CD4-positive, alpha-beta T cell treated with Interleukin-4 for 4 hours (primary cell): ENCODE data around the gene FBN3.
A peak's percentile ranks its signal among the peaks of the same experiment; 100 is the strongest.

ENCODE experiments used
- DNase-seq: peaks from one replicate; pipeline ENCODE4 v3.0.0-alpha.2; 2020

Gene FBN3

DNA sequence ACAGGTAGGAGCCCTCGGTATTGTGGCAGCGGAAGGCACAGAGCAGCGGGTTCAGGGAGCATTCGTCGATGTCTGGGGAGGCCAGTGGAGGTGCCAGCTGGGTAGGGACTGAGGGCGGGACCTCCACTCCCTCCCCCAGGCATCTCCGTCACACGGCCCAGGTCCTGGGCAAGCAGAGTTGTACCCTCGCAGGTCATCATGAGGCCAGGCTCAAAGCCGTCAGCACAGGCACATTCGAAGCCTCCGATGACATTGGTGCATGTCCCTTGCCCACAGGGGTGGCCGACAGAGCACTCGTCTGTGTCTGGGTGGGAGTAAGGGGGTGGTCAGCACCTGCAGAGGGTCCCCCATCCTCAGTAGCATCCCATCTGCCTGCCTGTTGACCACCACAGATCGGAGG, 61.5 kb downstream of the FBN3 start:
- no peak for DNase-seq

DNA sequence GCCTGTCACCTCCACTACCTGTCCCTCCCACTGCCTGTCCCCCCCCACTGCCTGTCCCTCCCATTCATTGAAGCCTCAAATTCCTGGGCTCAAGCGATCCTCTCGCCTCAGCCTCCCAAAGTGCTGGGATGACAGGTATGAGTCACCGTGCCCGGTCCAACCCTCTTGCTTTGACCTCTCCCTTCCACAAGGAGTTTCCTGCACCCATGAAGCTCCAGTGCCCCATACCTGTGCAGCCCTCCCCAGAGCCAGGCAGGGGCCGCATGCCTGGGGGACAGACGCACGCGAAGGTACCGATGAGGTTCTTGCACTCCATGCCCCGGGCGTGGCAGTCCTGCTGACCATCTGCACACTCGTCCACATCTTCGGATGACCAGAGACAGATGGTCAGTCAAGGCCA, 62.5 kb downstream of the FBN3 start:
- no peak for DNase-seq

DNA sequence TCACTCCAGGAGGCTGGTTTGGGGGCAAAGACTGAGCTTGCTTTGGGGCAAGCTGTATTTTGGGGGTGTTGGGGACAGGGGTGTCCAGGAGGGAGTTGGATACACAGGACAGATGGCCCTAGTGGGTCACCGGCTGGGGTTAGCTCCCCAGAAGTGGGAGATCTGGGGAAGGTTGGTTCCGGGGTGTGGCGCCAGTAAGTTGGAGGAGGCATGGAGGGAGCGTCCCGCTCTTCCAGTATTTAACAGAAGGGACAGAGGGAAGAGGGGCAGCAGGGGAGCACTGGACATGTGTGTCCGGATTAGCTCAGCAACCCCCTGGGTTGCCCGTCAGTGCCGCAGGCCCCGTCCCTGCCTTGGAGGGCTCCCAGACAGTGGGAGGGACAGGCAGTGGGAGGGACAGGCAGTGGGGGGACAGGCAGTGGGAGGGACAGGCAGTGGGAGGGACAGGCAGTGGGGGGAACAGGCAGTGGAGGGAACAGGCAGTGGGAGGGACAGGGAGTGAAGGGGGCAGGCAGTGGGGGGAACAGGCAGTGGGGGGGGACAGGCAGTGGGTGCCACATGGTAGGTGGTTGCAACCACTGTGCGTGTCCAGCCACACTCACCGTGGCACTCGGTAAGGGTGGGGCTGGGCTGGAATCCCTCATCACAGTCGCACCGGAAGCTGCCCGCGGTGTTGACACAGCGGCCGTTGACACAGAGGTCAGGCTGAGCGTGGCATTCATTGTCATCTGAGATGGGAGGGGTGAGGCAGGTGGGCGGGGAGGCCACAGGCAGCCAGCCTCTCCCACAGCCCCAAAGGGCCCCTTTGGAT, 63.6 kb downstream of the FBN3 start:
- no peak for DNase-seq

DNA sequence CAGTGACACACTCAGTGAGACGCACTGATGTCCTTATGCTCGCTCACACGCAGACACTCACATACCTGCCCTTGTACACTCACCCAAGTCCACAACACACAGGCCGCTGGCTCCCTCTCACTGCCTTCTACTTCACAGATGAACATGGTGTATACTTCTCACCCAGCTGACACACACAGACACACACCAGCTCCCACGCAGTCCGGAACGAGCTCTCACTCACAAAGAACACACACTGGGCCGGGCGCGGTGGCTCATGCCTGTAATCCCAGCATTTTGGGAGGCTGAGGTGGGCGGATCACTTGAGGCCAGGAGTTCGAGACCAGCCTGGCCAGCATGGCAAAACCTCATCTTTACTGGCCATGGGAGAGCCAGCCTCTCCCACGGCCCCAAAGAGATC, 65.2 kb downstream of the FBN3 start:
- DNase-seq, result no peak

DNA sequence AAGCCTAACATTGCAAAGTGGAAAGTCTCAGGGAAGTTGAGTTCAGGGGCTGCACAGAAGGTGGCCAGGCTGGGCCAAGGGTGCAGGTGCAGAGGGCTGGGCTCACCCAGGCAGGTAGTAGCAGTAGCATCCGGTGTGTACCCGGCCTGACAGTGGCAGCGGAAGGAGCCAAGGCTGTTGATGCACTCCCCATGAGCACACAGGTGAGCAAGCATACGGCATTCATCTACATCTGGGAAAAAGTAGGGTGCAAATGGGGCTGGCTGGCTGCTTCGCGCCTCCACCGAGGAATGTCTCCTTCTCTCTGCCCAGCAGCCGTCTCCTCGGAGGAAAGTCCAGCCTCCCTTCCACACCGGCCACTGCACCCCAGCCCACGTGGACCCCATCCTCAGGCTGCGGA, 66.3 kb downstream of the FBN3 start:
- DNase-seq, result no peak

DNA sequence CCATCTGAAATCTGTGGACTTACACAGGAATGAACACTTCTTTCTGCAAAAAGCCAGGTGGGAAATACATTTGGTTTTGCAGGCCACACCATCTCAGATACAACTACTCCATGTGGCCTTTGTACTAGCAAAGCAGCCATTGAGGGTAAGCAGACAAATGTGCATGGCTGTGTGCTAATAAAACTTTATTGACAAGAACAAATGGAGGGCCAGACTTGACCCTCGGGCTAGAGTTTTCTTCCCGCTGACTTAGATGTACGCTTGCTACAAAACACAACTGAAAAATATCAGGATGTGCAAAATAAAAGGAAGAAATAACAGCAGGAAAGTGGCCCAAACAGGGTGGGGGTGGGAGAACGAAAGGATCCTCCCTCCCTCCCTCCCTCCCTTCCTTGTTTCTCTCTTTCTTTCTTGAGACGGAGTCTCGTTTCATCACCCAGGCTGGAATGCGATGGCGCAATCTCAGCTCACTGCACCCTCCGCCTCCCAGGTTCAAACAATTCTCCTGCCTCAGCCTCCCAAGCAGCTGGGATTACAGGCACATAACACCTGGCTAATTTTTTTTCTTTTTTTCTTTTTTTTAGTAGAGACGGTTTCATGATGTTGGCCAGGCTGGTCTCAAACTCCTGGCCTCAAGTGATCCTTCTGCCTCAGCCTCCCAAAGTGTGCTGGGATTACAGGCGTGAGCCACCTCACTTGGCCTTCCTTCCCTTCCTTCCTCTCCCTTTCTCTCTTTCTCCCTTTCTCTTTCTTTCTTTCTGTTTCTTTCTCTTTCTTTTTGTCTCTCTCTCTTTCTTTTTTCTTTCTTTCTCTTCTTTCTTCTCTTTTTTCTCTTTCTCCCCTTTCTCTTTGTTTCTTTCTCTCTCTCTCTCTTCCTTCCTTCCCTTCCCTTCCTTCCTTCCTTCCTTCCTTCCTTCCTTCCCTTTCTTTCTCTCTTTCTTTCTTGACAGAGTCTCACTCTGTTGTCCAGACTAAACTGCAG, 67.5 kb downstream of the FBN3 start:
- no peak for DNase-seq

DNA sequence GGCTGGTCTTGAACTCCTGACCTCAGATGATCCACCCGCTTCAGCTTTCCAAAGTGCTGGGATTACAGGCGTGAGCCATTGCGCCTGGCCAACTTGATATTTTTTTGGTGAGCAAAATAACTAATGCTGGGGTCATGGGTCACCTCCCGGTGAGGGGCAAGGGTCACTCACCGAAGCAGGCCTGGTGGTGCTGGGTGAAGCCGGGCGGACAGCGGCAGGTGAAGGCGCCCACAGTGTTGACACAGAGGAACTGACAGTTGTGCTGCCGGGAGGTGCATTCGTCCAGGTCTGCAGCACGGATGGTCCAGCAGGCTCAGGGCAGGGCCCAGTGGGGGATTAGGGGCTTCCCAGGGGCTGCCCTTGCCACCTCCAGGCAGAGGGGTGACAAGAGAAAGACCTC, 68.6 kb downstream of the FBN3 start:
- DNase-seq, result no peak

DNA sequence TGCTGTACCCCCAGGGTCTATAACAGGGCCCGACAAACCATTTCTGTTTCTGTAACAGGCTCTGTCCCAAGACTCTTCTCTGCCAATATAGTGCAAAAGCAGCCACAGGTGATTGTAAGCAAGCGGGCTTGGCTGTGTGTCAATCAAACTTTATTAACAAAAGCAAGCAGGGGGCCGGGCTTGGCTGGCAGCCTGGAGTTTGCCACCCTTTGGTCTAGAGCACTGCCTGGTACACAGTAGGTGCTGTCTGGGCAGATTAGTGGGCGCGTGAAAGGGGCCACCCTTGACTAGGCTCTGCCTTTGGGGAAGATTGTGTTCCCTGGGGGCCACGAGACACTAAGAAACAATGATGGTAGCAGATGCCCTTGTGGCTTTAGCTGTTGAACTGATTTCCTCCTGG, 69.4 kb downstream of the FBN3 start:
- DNase-seq, result no peak

DNA sequence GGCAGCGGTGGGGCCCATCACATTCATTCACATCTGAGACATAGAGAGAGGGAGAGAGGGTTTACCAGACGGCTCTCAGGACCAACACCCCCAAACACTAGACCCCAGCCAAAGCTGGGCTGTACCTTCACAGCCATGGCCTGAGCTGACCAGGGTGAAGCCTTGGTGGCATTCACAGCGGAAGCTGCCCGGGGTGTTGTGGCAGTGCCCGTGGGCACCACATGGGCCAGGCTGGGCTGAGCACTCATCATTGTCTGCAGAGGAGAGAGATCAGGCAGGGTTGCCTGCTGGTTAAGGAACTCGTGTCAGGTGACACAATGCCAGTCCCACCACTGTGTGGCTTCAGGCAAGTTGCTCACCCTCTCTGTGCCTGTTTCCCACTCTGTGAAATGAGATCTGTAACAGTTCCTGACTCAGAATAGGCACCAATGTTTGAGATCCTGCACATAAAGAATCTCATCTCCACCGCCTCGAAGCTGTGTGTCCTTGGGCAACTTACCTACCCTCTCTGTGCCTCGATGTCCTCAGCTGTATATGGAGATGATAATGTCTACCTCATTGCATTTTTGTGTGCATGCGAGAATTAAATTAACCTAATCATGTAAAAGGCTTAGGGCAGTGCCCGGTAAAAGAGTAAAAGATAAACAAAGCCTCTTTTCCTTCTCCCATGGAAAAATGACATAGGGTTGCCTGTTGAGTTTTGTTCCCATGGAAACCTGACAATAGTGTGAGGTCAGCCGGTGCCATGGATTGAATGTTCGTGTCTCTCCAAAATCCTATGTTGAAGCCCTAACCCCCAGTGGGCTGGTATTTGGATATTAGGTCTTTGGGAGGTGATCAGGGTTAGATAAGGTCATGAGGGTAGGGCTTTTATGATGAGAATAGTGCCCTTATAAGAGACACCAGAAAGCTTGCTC, 74.0 kb downstream of the FBN3 start:
- no peak for DNase-seq

DNA sequence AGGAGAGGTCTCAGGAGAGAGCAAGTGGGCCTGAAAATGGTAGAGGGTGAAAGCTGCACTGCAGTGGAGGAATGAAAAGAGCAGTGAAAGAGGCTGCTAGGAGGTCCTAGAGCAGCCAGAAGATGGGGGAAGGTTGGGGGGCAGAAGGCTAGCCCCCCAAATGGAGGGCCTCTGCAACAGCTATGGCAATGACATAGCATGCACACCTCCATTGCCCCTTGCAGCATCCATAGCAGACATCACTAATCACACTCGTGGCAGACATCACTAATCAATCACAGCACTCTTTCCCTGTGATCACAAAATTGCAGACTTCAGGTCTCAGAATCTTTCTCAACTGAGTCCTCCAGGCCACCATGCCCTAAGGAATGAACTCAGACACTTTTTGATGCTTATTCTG, 74.9 kb downstream of the FBN3 start:
- no peak for DNase-seq

DNA sequence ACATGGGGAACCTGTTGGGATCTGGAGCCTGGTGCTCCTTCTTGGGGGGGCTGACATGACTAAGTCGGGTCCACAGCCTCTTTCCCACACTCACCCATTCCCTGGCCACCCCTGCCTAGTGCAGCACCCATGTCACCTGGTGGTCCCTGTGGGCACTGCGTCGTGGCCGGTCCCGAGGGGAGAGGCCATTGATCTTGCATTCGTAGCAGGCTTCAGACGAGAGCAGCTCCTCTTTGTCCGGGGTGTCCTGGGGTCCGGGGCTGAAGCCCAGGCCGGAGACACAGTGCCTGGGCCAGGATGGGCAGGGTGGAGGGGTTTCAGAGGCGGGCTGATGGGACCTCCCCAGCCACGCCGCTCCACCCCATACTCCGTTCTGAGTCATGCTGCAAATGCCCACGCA, 77.5 kb downstream of the FBN3 start:
- no peak for DNase-seq

DNA sequence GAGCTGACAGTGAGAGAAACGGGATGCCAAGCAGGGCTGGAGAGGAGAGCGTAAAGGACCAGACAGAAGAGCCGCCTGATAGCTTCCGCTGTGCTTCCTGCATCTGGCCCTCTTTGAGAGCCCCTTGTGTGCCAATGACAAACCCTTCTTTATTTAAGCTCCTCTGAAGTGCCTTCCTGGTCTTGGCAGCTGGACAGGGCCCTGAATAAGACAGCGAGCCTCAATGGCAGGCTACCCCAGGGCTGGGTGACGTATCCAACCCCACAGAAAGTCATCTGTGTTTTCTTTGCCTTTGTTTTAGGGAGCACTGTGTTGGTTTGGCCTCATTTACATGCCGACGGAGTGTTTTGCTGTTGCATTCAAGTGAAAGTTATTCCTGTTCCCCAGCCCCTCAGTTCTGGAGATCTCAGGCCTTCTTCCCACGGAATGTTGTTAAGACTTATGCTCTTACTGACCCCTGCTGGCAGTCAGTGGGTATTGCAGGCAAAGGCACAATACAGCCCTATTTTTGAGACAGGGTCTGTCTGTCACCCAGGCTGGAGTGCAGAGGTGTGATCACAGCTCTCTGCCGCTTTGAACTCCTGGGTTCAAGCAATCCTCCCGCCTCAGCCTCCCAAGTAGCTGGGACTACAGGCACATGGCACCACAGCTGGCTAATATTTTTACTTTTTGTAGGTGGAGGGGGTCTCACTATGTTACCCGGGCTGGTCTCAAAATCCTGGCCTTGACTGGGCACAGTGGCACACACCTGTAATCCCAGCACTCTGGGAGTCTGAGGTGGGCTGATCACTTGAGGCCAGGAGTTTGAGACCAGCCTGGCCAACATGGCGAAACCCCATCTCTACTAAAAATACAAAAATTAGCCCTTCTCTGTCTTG, 80.1 kb downstream of the FBN3 start:
- DNase-seq, result no peak

DNA sequence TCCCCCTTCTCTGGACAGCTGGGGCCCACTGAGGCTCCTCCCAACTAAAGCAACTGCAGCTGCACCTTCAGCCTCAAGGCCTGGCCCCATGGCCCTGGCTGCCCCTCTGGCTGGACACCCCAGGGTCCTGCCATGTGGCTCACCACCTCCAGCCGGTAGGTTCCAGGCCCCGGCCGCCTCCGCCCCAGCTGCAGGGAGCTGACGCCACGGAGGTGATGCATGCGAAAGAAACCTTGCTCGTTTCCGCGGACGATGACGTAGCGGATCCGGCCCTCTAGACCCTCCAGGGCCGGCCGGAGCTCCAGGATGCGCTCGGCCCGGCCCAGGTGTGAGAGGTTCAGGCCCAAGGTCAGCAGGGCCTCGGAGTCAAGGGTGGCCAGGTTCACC, 83.5 kb downstream of the FBN3 start:
- no peak for DNase-seq

DNA sequence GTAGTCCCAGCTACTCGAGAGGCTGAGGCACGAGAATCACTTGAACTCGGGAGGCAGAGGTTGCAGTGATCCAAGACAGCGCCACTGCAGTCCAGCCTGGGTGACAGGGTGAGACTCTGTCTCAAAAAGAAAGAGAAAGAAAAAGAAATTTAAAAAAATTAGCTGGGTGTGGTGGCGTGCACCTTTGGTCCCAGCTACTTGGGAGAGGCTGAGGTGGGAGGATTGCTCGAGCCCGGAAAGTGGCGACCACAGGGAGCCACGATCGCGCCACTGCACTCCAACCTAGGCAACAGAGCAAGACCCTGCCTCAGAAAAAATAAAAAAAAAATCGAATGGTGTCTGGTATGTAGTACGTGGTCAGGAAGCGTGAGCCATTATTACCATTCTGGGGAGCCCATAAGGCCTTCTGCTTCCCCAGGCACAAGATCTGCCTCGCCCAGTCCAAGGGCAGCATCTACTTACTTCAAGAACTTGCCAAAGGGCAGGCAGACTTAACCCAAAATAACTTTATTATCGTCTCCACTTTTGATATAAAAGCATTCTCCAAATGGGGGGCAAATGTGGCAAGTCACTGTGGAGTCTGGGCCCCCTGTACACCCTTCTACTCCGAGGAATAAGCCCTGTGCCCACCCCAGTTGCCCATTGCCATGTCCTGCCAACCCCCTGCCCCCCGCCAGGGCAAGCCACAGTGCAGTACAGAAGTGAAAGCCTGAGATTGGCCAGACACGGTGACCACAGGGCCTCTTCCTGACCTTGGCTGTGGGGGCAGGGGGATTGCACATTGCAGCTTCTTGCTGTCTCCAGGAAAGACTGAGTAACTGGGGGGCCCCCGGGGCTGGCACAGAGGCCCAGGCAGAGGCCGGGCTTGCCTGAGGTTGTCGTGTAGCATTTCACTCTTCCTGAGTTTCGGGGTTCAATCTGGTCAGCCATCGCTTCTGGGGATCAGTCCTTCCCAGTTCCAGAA, 84.2 kb downstream of the FBN3 start:
- DNase-seq, result no peak

DNA sequence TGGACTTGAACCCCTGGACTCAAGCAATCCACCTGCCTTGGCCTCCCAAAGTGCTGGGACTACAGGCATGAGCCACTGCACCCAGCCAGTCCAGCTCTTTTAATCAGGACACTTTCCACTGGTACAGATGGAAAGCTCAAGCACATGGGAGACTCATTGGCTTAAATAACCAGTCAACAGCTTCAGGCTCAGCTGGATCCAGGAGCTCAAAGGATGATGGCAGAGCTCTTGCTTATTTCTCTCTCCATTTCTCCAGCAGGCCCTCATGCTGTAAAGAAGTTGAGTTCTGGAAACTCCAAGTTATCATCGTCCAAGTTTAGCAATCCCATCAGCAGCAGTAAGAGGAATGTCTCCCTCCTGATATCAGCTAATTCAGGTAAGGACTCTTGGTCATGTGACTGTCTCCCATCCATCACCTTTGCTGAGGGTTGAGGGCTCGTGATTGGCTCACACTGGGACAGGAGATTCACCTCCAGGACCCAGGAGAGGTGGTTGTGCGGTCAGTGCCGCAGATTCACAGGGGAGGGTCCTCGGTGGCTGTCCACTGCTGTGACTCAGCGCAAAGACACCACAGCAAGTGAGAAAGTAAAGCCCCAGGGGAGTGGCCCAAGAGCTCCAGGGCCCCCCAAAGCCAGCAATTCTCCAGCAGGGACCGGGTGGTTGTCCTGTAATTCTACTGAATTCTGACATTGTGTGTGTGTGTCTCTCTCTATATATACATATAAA, 91.7 kb downstream of the FBN3 start:
- no peak for DNase-seq

DNA sequence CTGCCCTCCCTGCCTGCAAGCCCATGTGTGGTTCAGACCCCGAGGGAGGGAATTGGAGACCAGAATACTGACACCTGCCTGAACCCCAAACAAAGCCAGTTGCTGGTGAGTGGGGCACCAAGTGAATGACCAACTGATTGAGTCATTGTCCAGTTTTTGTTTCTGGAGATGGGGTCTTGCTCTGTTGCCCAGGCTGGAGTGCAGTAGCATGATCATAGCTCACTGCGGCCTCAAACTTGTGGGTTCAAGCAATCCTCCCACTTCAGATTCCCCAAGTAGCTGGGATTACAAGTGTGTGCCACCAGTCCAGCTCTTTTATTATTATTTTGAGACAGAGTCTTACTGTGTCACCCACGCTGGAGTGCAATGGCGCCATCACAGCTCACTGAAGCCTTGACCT, 92.9 kb downstream of the FBN3 start:
- DNase-seq, result no peak

DNA sequence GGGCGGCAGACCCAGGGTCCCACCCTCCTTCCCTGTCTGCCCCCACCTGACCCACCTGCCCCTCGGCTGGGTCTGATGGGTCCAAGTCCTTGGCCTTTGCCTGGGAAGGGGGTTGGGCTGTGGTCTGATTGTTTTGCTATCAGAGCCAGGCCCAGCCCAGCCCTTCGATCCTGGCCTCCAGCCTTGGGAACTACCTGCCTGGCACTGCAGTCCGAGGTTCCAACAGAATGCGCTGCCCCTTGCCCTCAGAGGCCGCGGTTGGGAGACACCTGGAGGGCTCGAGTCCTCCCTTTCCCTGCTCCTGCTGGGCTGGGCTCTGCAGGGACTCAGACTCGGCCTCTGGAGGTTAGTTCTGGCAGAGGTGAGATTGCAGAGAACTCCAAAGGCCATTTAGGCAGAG, 95.2 kb downstream of the FBN3 start:
- no peak for DNase-seq

DNA sequence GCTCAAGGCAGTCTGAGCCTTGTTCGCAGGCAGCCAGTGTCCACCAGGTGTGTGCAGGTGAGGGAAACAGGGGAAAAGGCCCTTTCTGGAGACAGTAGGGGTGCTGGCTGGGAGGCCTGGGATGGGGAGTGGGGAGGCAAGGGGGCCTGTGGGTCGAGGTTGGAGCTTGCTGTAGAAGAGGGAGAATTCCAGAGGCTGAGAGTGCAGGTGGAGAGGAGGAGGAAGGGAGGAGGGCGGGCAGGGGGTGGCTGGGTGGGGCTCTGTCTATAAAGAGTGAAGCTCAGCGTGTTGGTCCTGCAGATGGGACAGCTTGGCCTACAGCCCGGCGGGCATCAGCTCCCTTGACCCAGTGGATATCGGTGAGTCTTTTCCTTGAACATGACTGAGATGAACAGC, 96.9 kb downstream of the FBN3 start, which contains the start of gene CCL25:
CCL25 (plus strand) TSS at position 297 of the 396 bp plus-strand sequence. CDS start 290 bp downstream, outside the sequence.
- no peak for DNase-seq

DNA sequence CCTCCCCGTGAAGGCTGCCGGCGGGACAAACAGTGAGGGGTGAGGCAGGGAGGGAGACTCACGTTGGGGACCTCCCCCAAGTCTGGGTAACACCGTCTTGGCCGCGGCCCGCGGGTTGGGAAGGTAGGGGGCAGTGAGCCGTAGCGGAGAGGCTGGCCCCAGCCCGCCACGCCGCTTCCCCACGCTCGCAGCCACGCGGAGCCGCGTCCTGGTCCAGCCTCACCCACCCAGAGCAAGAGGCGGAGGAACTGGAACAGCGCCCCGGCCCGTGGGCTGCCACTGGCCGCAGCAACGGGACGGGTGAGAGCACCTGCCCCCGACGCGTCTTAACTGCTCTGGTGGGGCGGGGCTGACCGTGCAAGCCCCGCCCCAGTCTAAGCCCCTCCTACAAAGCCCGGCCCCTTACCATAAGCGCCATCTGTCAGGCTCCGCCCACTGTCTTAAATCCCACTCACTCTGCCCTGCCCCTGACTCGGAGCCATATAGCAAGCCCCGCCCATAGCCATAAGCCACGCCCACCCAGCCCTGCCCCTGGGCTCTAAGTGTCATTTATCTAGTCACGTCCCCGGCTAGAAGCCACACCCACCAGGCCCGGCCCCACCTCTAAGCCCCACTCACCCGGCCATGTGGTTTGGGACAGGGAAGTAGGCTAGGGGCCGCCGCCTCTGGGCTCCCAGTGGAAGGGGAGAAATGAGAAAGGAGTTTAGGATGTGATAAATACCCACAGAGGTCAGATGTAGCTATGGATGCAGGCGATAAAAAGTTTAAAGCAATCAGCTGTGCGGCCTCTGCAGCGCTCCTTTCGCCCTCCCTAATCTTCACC, 98.9 kb downstream of the FBN3 start:
- peak; percentile 81 for DNase-seq
